Mesenchymal stem cell (in vitro differentiated cells and primary cell): Measurements from ENCODE around the gene TRPM3.

Experiments
- DNase-seq: peaks from one replicate; pipeline ENCODE4 v3.0.0-alpha.2; 2013
- H2AFZ ChIP-seq: one replicate; pipeline ENCODE4 v1.6.1; 2013; ENCODE audit warnings: low read depth, mild to moderate bottlenecking, control low read depth, inconsistent platforms, low read length, moderate library complexity
- H2AK5ac ChIP-seq: 2 replicates; pipeline ENCODE4 v1.6.1; 2013; ENCODE audit warnings: low read length, moderate library complexity, mild to moderate bottlenecking, inconsistent platforms; ENCODE audit not compliant: severe bottlenecking
- H2BK120ac ChIP-seq: one replicate; pipeline ENCODE4 v1.6.1; 2013; ENCODE audit warnings: low read depth, mild to moderate bottlenecking, inconsistent platforms, low read length, moderate library complexity
- H2BK12ac ChIP-seq, 2 experiments: one replicate each; pipeline ENCODE4 v1.6.1; 2013; ENCODE audit warnings: inconsistent platforms in 2 of 2, low read length in 2 of 2, mild to moderate bottlenecking in 2 of 2, moderate library complexity in 2 of 2, control low read depth in 1 of 2
- H2BK15ac ChIP-seq: one replicate; pipeline ENCODE4 v1.6.1; 2013; ENCODE audit warnings: mild to moderate bottlenecking, low read depth, inconsistent platforms; ENCODE audit not compliant: poor library complexity, severe bottlenecking
- H2BK5ac ChIP-seq: 2 replicates; pipeline ENCODE4 v1.6.1; 2013; ENCODE audit warnings: low read depth, mild to moderate bottlenecking, low read length, control low read depth, inconsistent platforms; ENCODE audit not compliant: poor library complexity, severe bottlenecking
- H3K14ac ChIP-seq, 2 experiments: one replicate each; pipeline ENCODE4 v1.6.1; 2013; ENCODE audit warnings: inconsistent platforms in 2 of 2, low read length in 2 of 2, control low read depth in 1 of 2, mild to moderate bottlenecking in 1 of 2, moderate library complexity in 1 of 2
- H3K18ac ChIP-seq, 2 experiments: one replicate each; pipeline ENCODE4 v1.6.1; 2013; ENCODE audit warnings: inconsistent platforms in 2 of 2, low read length in 2 of 2, control low read depth in 1 of 2, low read depth in 1 of 2, mild to moderate bottlenecking in 1 of 2
- H3K23ac ChIP-seq, 2 experiments: one replicate each; pipeline ENCODE4 v1.6.1; 2013; ENCODE audit warnings: inconsistent platforms in 2 of 2, low read length in 2 of 2, mild to moderate bottlenecking in 2 of 2, moderate library complexity in 2 of 2, control low read depth in 1 of 2
- H3K27ac ChIP-seq: 2 replicates; pipeline ENCODE4 v1.5.1; 2013; ENCODE audit warnings: mild to moderate bottlenecking, moderate library complexity, low read length, control low read depth, inconsistent platforms; ENCODE audit not compliant: poor library complexity, severe bottlenecking
- H3K27me3 ChIP-seq, 2 experiments: 2 replicates each; pipeline versions ENCODE4 v1.6.1 to v1.7.0; 2013; ENCODE audit warnings: low read length in 2 of 2, mild to moderate bottlenecking in 2 of 2, moderate library complexity in 2 of 2, control low read depth in 1 of 2, inconsistent platforms in 1 of 2; ENCODE audit not compliant: control insufficient read depth in 1 of 2, insufficient read depth in 1 of 2
- H3K36me3 ChIP-seq, 2 experiments: 2 replicates each; pipeline versions ENCODE4 v1.6.1 to v1.7.0; 2013; ENCODE audit warnings: low read length in 2 of 2, control low read depth in 1 of 2, inconsistent platforms in 1 of 2, low read depth in 1 of 2, mild to moderate bottlenecking in 1 of 2; ENCODE audit not compliant: insufficient read depth in 2 of 2, control insufficient read depth in 1 of 2
- H3K4ac ChIP-seq, 2 experiments: one replicate each; pipeline ENCODE4 v1.6.1; 2013; ENCODE audit warnings: inconsistent platforms in 2 of 2, low read length in 2 of 2, mild to moderate bottlenecking in 2 of 2, moderate library complexity in 2 of 2, control low read depth in 1 of 2, low read depth in 1 of 2
- H3K4me1 ChIP-seq: 2 replicates; pipeline ENCODE4 v1.6.1; 2013; ENCODE audit warnings: low read depth, low read length, control low read depth; ENCODE audit not compliant: control insufficient read depth, insufficient read depth
- H3K4me2 ChIP-seq: 2 replicates; pipeline ENCODE4 v1.6.1; 2013; ENCODE audit warnings: low read length, mild to moderate bottlenecking, inconsistent platforms; ENCODE audit not compliant: poor library complexity, severe bottlenecking
- H3K4me3 ChIP-seq, 2 experiments: 2 replicates each; pipeline versions ENCODE4 v1.5.1 to v1.7.0; 2013; ENCODE audit warnings: low read length in 2 of 2, mild to moderate bottlenecking in 2 of 2, control low read depth in 1 of 2, low read depth in 1 of 2; ENCODE audit not compliant: insufficient read depth in 1 of 2
- H3K79me1 ChIP-seq: replicated peaks from 2 replicates; pipeline ENCODE4 v1.6.1; 2013; ENCODE audit warnings: mild to moderate bottlenecking, control low read depth, low read length, inconsistent platforms; ENCODE audit not compliant: poor library complexity, severe bottlenecking
- H3K9ac ChIP-seq: 2 replicates; pipeline ENCODE4 v1.7.0; 2013; ENCODE audit warnings: mild to moderate bottlenecking, low read length, moderate library complexity
- H3K9me3 ChIP-seq: 2 replicates; pipeline ENCODE4 v1.7.0; 2013; ENCODE audit warnings: mild to moderate bottlenecking, low read length; ENCODE audit not compliant: control insufficient read depth
- H4K8ac ChIP-seq: one replicate; pipeline ENCODE4 v1.6.1; 2013; ENCODE audit warnings: inconsistent platforms, mild to moderate bottlenecking, low read length, moderate library complexity
- H4K91ac ChIP-seq: one replicate; pipeline ENCODE4 v1.6.1; 2013; ENCODE audit warnings: mild to moderate bottlenecking, low read length, inconsistent platforms
- WGBS: methylation state at CpG from one replicate; pipeline ENCODE4 v1.1.7; 2013; ENCODE audit warnings: mixed read lengths; 5-methylcytosine and 5-hydroxymethylcytosine counted together

The TRPM3 gene

DNA sequence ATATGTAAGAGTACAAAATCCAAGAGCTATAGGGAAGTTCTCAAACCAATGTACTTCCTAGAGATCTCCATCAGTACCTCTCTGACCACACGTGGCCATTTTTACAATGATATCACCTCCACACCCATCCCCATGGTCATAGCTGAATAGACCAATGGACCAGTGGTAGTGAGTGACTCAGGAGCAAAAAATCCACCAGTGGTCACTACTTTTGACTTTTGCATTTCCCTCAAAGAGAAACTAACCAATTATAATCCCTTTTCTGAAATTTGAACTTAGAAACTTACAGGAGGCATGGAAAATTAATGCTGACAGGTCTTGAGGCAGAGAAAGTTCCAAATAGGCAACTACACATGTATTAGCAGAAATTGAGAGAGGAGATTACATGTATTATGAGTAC lies 238.4 kb downstream of the TRPM3 start:
- no peak for DNase-seq
- H2AFZ ChIP-seq = no peak overlapping the region
- no peak overlapping the region for H2BK5ac ChIP-seq
- no peak overlapping the region for H4K91ac ChIP-seq
- H3K4ac ChIP-seq = no peak overlapping the region
- H3K36me3 ChIP-seq = no peaks in the 10 kb centered on the region
- H3K4me3 ChIP-seq = no peak overlapping the region
- 45% methylated on average over 1 of the region's 1 CpG for WGBS
- no peak overlapping the region for H3K9ac ChIP-seq
- no peak overlapping the region for H3K14ac ChIP-seq
- H3K18ac ChIP-seq = no peak overlapping the region
- no peak overlapping the region for H2AK5ac ChIP-seq
- H4K8ac ChIP-seq = no peak overlapping the region
- no peaks in the 10 kb centered on the region for H3K79me1 ChIP-seq
- H3K23ac ChIP-seq = no peak overlapping the region
- no peak overlapping the region for H3K27ac ChIP-seq
- H3K27me3 ChIP-seq = no peaks in the 10 kb centered on the region
- no peak overlapping the region for H3K4me2 ChIP-seq
- H2BK15ac ChIP-seq = no peak overlapping the region
- no peak overlapping the region for H2BK12ac ChIP-seq
- H3K4me1 ChIP-seq = peaks cover 2% of the 10 kb centered on the region
- H3K9me3 ChIP-seq = no peaks in the 10 kb centered on the region
- no peak overlapping the region for H2BK120ac ChIP-seq

DNA sequence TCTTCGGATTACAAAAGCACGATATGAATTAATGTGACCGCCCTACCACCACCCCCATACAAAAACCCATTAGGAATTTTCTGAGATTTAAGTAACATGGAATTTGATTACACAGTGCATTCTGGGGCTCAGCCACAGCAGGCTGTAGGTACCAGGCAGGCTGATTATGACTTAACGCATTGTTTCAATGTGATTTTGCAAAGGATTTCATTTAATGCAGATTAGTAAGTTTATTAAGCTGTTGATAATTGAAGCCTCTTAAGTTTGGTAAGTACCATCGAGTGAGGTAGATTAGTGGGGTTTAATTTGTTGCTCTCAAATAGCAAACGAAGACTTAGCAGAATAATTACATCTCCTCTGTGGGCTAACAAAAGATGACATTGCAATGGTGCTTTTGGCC lies 240.1 kb downstream of the TRPM3 start:
- Histone ChIP-seq H4K8ac (no peak overlapping the region), H3K36me3 (no peaks in the 10 kb centered on the region), H2AFZ (no peak overlapping the region), H3K4ac (no peak overlapping the region), H3K4me2 (no peak overlapping the region), H2BK120ac (no peak overlapping the region), H3K27me3 (no peaks in the 10 kb centered on the region), H2BK12ac (no peak overlapping the region), H3K18ac (no peak overlapping the region), H2AK5ac (no peak overlapping the region), H3K14ac (no peak overlapping the region), H4K91ac (no peak overlapping the region), H3K27ac (no peak overlapping the region), H3K9ac (no peak overlapping the region), H3K79me1 (no peaks in the 10 kb centered on the region), H3K23ac (no peak overlapping the region), H2BK15ac (no peak overlapping the region), H3K4me3 (no peak overlapping the region), H3K9me3 (no peaks in the 10 kb centered on the region), H2BK5ac (no peak overlapping the region), H3K4me1 (peaks cover 2% of the 10 kb centered on the region)
- 94% methylated on average over 4 of the region's 6 CpGs for WGBS
- DNase-seq = no peak

DNA sequence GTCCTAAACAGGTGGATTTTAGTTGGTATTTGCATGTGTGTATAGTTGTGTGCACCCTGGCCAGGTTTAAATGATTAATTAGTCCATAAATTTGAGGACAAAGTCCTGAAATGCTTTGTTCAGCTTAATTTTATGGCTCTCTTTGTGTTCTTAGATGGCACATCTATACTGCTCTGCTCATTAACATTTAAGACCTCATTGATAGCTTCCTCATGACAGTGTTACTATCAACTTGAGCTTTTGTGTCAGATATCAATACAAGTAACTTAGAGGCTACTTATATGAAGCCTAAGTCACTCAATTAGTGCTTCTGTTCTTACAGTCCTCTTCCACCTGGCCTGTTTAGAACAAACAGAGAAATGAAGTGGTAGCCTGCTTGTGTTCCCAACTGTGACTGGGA lies 240.9 kb downstream of the TRPM3 start:
- Histone ChIP-seq H3K4ac (no peak overlapping the region), H2AFZ (no peak overlapping the region), H3K4me3 (no peak overlapping the region), H2AK5ac (no peak overlapping the region), H3K79me1 (no peaks in the 10 kb centered on the region), H4K91ac (no peak overlapping the region), H3K27ac (no peak overlapping the region), H3K18ac (no peak overlapping the region), H3K4me1 (peaks cover 2% of the 10 kb centered on the region), H2BK12ac (no peak overlapping the region), H3K9ac (no peak overlapping the region), H3K14ac (no peak overlapping the region), H3K9me3 (no peaks in the 10 kb centered on the region), H2BK120ac (no peak overlapping the region), H3K23ac (no peak overlapping the region), H2BK5ac (no peak overlapping the region), H3K4me2 (no peak overlapping the region), H2BK15ac (no peak overlapping the region), H3K27me3 (no peaks in the 10 kb centered on the region), H3K36me3 (no peaks in the 10 kb centered on the region), H4K8ac (no peak overlapping the region)
- DNase-seq = no peak

DNA sequence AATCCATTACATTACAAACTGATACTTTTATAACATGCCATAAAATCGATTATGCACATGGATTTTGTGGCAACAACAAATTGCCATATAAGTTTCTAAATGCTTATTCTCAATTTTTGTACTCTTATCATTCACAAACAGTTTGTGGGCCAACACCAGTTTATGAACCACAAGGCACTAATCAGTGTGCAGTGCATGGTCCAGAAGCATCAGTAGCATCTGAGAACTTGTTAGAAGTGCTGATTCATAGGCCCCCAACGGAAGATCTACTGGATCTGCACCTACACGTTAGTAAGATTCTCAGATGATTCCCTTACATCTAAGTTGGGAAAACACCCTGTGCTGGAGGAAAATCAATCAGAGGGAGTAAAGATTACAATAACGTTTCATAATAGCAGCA lies 242.8 kb downstream of the TRPM3 start:
- no peak overlapping the region for H4K91ac ChIP-seq
- H3K4me1 ChIP-seq = no peaks in the 10 kb centered on the region
- no peak for DNase-seq
- H2BK15ac ChIP-seq = no peak overlapping the region
- no peak overlapping the region for H2AFZ ChIP-seq
- H2BK120ac ChIP-seq = no peak overlapping the region
- H2AK5ac ChIP-seq = no peak overlapping the region
- no peak overlapping the region for H3K4me3 ChIP-seq
- H3K36me3 ChIP-seq = no peaks in the 10 kb centered on the region
- no peak overlapping the region for H3K18ac ChIP-seq
- H3K9me3 ChIP-seq = no peaks in the 10 kb centered on the region
- H3K27me3 ChIP-seq = no peaks in the 10 kb centered on the region
- H3K9ac ChIP-seq = no peak overlapping the region
- WGBS = 38% methylated on average over 2 of the region's 4 CpGs
- H2BK12ac ChIP-seq = no peak overlapping the region
- no peaks in the 10 kb centered on the region for H3K79me1 ChIP-seq
- H3K4me2 ChIP-seq = no peak overlapping the region
- H3K14ac ChIP-seq = no peak overlapping the region
- H4K8ac ChIP-seq = no peak overlapping the region
- H3K27ac ChIP-seq = no peak overlapping the region
- no peak overlapping the region for H3K4ac ChIP-seq
- no peak overlapping the region for H3K23ac ChIP-seq
- H2BK5ac ChIP-seq = no peak overlapping the region
